Fibroblast of villous mesenchyme (primary cell): ENCODE data around the gene MYEF2. TPM values are rescaled to one million over a fixed set of nuclear protein-coding genes. Genes with fewer than 3 reads are reported as not detected.

Source experiments
- DNase-seq: peaks from one replicate; pipeline ENCODE4 v3.0.0-alpha.2; 2010; ENCODE audit warnings: low read depth
- H3K4me3 ChIP-seq: 2 replicates; pipeline ENCODE4 v1.5.1; 2011; ENCODE audit warnings: low read depth, mild to moderate bottlenecking, low read length
- CTCF ChIP-seq: IDR thresholded peaks from 2 replicates; pipeline ENCODE4 v1.5.1; 2012; ENCODE audit warnings: low read depth, mild to moderate bottlenecking, low read length; ENCODE audit not compliant: insufficient read depth
- total RNA-seq: library from RNA; depleted of rRNA; stranded (reverse); fragments of >200 nt; gene quantifications from 2 replicates; pipeline ENCODE4 v1.2.3, GENCODE V29; 2012

MYEF2 gene
- total RNA-seq, 1 donor: 6.9 TPM

DNA sequence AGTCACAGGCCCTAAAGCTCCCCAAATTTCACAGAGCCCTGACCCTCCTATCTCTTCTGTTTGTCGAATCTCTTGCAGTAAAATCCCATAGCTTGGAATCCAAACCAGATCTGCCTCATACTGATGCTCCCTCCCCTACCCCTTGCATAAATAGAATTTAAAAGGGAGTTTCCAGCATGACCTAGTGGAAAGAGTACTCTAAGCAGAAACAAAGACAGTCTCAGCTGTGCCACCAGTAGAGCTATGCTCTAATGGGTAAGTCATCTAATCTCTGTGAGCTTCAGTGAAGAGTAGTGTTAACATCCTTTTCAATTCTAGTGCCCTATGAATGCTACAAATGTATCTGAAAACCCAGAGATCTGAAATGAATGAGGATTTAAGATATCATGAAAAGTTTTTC lies 24.0 kb upstream of the MYEF2 start:
- H3K4me3 ChIP-seq: no peak overlapping the region
- TF ChIP-seq CTCF: no peak
- DNase-seq: no peak

GRCh38 chr15:48191574-48192225 lies 13.6 kb upstream of the MYEF2 start, which contains the start of gene CTXN2:
CTXN2 (plus strand) TSS chr15:48191665; CDS start chr15:48201301, 9,636 bp downstream.
- no peak for TF ChIP-seq CTCF
- H3K4me3 ChIP-seq: no peak within 1 kb of the TSS
- no peak for DNase-seq

- no peak for TF ChIP-seq CTCF
- DNase-seq: peak; percentile 69
- no peak overlapping the region for H3K4me3 ChIP-seq
Observed at GRCh38 chr15:48190932-48191573, 13.0 kb upstream of the MYEF2 start.

GRCh38 chr15:48186271-48186670 lies 8.2 kb upstream of the MYEF2 start:
- no peak for DNase-seq
- H3K4me3 ChIP-seq: no peak overlapping the region
- no peak for TF ChIP-seq CTCF

GRCh38 chr15:48185529-48185928 lies 7.4 kb upstream of the MYEF2 start:
- DNase-seq: no peak
- no peak for TF ChIP-seq CTCF

GRCh38 chr15:48182749-48183148 lies 4.7 kb upstream of the MYEF2 start:
- TF ChIP-seq CTCF: no peak
- no peak overlapping the region for H3K4me3 ChIP-seq
- DNase-seq: no peak

More at GRCh38 chr15:48185529-48185928, 7.4 kb upstream of the MYEF2 start:
- H3K4me3 ChIP-seq: no peak overlapping the region
